Activated CD8-positive, alpha-beta memory T cell treated with anti-CD3 and anti-CD28 coated beads, Interleukin-2, amount 10 ng/mL, durations not matched to agents 7 days and 5 days (primary cell): ENCODE results near the gene COPS9. TPM values are rescaled to one million over a fixed set of nuclear protein-coding genes. Genes with fewer than 3 reads are reported as not detected.
A peak's percentile ranks its signal among the peaks of the same experiment; 100 is the strongest.

Source experiments
- ATAC-seq: fragments of 150-1000 bp; cut with Tn5 transposase; one replicate; pipeline ENCODE4 v1.10.0; 2021; ENCODE audit warnings: moderate library complexity
- CTCF ChIA-PET: fragments of 350-600 bp; sonication (Branson Sonifier 250); formaldehyde crosslinking; loops from one replicate; lab custom pipeline; 2021; ENCODE audit warnings: antibody characterized with exemption; lab: Charles Lee
- DNase-seq: peaks from one replicate; pipeline ENCODE4 v3.0.0-alpha.2; 2020
- H3K27ac Mint-ChIP-seq: one replicate; pipeline ENCODE4 v1.8.0; 2021; ENCODE audit warnings: mild to moderate bottlenecking, mixed read lengths
- H3K27me3 Mint-ChIP-seq: one replicate; pipeline ENCODE4 v1.8.0; 2021; ENCODE audit warnings: mixed read lengths
- H3K36me3 Mint-ChIP-seq: one replicate; pipeline ENCODE4 v1.8.0; 2021; ENCODE audit warnings: mild to moderate bottlenecking, mixed read lengths
- H3K4me1 Mint-ChIP-seq: one replicate; pipeline ENCODE4 v1.8.0; 2021; ENCODE audit warnings: mixed read lengths
- H3K4me3 Mint-ChIP-seq: one replicate; pipeline ENCODE4 v1.8.0; 2021; ENCODE audit warnings: mild to moderate bottlenecking, moderate library complexity, mixed read lengths
- H3K9me3 Mint-ChIP-seq: one replicate; pipeline ENCODE4 v1.8.0; 2022; ENCODE audit warnings: low read depth, mixed read lengths
- total RNA-seq, 2 experiments: library from RNA; stranded (reverse); gene quantifications; one replicate each; pipeline ENCODE4 v1.2.3, GENCODE V29; 2021

Gene COPS9
- total RNA-seq, 2 experiments from 2014 or later, result 80.4 to 112 TPM

DNA sequence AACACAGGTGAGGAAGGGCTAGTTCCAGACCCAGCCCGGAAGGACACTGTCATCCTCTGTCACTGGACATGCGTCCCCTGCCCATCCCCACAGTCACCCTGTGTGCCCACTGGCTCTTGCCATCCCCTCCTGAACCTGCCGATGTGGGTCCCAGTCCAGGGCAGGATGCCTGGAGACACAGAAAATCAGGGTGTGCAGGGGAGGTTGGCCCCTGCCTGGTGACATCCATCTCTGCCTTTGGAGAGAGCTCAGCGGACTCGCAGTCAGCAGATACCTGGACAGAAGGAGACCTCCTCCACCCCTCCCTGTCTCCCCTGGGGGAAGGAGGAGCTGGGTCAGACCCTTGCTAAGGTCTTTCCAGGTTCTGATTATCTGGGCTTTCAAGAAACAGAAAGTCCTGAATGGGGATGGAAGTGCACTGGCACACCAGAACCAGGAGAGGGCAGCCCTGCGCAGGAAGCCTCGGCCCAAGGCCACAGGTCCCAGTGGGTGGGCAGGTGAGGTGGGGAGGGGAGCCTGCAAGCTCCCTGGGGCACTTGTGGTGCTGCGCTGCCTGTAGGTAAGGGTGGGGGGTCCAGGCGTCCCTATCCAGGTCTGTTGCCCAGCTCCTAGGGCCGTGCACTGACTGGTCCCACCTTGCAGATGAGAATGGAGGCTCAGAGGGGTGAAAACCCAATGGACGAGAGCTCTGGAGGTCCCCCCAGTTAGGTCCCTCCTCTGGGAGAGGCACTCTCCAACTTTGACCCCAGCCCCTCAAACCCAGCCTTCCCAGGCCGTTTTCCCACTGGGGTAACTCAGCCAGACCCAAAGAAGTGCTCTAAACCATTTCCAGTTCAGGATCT is 14.1 kb upstream of the COPS9 start:
- peak; percentile 54 for ATAC-seq
- CTCF ChIA-PET, result interaction anchor here (0.9 to 1.4 kb wide), 3 partner anchors 9 to 216 kb away, joined by 3 to 8 read pairs (median 3); no protein-coding TSS in a partner anchor

DNA sequence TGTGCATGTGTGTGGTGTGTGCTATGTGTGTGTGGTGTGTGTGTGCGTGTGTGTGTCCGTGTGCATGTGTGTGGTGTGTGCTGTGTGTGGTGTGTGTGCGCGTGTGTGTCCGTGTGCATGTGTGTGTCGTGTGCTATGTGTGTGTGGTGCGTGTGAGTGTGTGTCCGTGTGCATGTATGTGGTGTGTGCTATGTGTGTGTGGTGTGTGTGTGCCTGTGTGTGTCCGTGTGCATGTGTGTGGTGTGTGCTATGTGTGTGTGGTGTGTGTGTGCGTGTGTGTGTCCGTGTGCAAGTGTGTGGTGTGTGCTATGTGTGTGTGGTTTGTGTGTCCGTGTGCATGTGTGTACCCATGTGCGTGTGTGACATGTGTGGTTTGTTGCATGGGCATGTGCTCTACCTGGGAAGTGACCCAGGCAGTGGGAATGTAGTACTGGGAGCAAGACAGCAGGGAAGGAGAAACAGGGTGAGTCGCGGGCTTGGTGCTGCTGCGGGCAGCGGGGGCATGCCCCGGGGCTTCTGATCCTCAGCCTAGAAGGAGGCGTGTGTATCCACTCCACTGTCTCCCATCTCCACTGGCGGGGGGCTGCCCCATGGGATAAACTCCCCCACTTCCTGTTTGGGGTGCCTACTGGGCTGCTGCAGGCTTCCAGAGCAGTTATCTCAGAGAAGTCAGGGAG is 11.9 kb upstream of the COPS9 start:
- CTCF ChIA-PET, result no interaction called here
- ATAC-seq (no peak), DNase-seq (no peak)
- Mint-ChIP-seq H3K4me1 (no peaks in the 10 kb centered on the region), H3K27me3 (peaks cover 3% of the 10 kb centered on the region), H3K4me3 (no peak overlapping the region), H3K36me3 (no peaks in the 10 kb centered on the region), H3K27ac (no peak overlapping the region), H3K9me3 (peaks cover 12% of the 10 kb centered on the region)

More for the DNA sequence above, 14.1 kb upstream of the COPS9 start:
- Mint-ChIP-seq H3K4me1 (no peaks in the 10 kb centered on the region), H3K36me3 (no peaks in the 10 kb centered on the region), H3K27me3 (peaks cover 3% of the 10 kb centered on the region), H3K9me3 (peaks cover 13% of the 10 kb centered on the region), H3K4me3 (no peak overlapping the region), H3K27ac (no peak overlapping the region)
- DNase-seq, result peak; percentile 48

DNA sequence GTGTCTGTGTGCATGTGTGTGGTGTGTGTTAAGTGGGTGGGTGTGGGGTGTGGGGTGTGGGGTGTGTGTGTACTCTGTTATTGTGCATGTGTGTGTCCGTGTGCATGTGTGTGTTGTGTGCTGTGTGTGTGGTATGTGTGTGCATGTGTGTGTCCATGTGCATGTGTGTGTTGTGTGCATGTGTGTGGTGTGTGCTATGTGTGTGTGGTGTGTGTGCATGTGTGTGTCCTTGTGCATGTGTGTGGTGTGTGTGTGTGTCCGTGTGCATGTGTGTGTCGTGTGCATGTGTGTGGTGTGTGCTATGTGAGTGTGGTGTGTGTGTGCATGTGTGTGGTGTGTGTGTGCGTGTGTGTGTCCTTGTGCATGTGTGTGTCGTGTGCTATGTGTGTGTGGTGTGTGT is 11.3 kb upstream of the COPS9 start:
- Mint-ChIP-seq H3K36me3 (no peaks in the 10 kb centered on the region), H3K27me3 (peaks cover 3% of the 10 kb centered on the region), H3K27ac (no peak overlapping the region), H3K4me3 (no peak overlapping the region), H3K4me1 (no peaks in the 10 kb centered on the region), H3K9me3 (peaks cover 11% of the 10 kb centered on the region)
- ATAC-seq (no peak), DNase-seq (no peak)
- CTCF ChIA-PET, result no interaction called here

DNA sequence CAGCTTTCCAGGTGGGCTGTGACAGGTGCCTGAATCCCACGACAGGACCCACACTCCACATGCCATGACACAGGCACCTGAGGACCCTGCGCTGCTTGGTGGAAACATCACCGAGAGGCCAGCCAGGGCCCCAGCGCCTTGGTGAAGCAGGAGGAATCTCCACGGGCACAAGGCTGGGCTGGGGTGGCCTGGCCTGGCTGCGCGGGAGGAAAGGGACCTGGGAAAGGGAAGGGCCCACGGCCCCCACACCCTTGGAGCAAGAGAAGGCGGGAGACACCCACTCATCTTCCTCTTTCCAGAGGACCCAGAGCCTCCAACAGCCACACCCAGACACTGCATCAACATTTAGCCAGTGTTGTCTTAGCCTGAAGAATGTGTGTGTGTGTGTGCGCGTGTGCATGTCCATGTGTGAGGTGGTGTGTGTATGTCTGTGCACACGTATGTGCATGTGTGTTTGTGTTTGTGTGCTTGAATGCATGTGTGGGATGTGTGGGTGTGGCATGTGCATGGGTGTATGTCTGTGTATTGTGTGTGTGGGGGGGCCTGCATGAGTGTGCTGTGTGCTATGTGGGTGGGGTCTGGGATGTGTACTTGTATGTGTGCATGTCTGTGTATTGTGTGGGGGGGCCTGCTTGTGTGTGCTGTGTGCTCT is 10.6 kb upstream of the COPS9 start:
- peaks cover 7% of the 10 kb centered on the region for H3K27me3 Mint-ChIP-seq
- no peak for ATAC-seq
- no peaks in the 10 kb centered on the region for H3K4me1 Mint-ChIP-seq
- CTCF ChIA-PET, result interaction anchor here (2.0 kb wide), 1 partner anchor 85 kb away, joined by 11 read pairs; no protein-coding TSS in a partner anchor
- no peak overlapping the region for H3K4me3 Mint-ChIP-seq
- no peaks in the 10 kb centered on the region for H3K36me3 Mint-ChIP-seq
- H3K9me3 Mint-ChIP-seq, result peaks cover 11% of the 10 kb centered on the region
- no peak overlapping the region for H3K27ac Mint-ChIP-seq
- DNase-seq, result no peak

DNA sequence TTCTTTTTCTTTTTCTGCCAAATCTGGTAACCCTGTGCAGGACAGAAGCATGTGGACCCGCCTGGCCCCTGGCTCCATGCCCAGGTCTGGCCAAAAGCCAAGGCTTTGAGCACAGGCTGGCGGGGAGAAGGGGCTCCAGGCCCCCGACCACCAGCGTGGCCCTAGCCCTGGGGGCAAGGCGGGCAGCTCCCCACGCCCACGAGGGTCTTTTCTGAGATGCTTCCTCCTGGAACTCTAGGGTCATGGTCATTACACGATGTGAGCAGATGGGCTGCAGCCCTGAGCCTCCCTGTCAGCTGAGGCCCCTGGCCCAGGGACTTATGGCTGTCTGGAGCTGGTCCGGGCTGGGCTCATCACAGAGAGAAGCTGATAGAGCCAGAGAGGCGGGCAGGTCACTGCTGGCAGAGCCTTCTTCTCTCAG is 10.0 kb upstream of the COPS9 start:
- Mint-ChIP-seq H3K27me3 (peaks cover 5% of the 10 kb centered on the region), H3K4me3 (no peak overlapping the region), H3K27ac (no peak overlapping the region), H3K9me3 (peaks cover 11% of the 10 kb centered on the region), H3K4me1 (no peaks in the 10 kb centered on the region), H3K36me3 (no peaks in the 10 kb centered on the region)
- no peak for ATAC-seq
- DNase-seq, result no peak
- CTCF ChIA-PET, result interaction anchor here (2.0 kb wide), 1 partner anchor 85 kb away, joined by 11 read pairs; no protein-coding TSS in a partner anchor

DNA sequence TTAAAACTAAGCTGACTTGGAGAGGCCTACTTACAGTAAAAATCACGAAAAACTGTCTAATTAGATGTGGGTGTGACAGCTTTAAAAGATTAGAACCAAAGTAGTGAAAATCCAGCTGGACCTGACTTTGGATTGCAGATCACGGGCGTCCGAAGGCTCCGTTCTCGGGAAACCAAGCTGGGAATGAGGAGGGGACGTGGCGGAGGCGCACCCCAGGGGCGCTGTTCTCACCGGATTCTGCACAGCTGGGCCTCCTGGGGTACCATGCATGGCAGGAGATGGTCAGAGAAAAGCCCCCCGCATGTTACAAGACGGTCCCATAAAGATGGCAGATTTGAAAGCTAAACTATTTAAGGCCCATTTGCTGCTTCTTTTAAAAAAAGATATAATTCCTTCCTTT is 9.4 kb upstream of the COPS9 start:
- Mint-ChIP-seq H3K27ac (no peak overlapping the region), H3K4me1 (no peaks in the 10 kb centered on the region), H3K36me3 (no peaks in the 10 kb centered on the region), H3K27me3 (peaks cover 5% of the 10 kb centered on the region), H3K9me3 (peaks cover 11% of the 10 kb centered on the region), H3K4me3 (no peak overlapping the region)
- DNase-seq (no peak), ATAC-seq (no peak)
- CTCF ChIA-PET, result interaction anchor here (0.7 to 2.0 kb wide), 2 partner anchors 84 to 86 kb away, joined by 3 to 11 read pairs; no protein-coding TSS in a partner anchor

DNA sequence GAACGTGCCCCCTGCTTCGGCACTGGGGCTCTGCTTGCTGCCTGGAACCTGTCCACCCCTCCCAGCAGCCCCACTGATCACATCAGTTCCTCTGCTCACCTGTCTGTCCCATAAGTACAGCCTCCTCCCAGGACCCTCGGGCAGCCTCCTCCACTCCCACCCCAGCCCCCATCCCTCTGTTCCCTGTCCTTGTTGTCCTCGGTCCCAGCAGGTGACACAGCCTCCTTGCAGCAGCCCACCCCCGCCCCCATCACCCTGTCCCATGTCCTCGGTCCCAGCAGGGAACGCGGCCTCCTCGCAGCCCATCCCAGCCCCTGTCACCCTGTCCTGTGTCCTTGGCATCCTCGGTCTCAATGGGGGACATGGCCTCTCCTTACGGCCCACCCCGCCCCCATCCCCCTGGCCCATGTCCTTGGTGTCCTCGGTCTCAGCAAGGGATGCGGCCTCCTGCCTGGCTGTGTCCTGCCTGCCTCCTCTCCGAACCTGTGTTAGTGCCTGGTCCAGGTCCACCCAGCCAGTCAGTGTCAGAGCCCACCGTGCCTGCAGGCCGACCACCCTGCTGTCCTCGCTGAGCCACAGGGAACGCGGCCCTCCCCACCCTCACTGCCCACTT is 8.7 kb upstream of the COPS9 start:
- Mint-ChIP-seq H3K9me3 (peaks cover 11% of the 10 kb centered on the region), H3K27ac (no peak overlapping the region), H3K4me3 (no peak overlapping the region), H3K36me3 (no peaks in the 10 kb centered on the region), H3K4me1 (no peaks in the 10 kb centered on the region), H3K27me3 (peaks cover 5% of the 10 kb centered on the region)
- no peak for DNase-seq
- no peak for ATAC-seq
- CTCF ChIA-PET, result interaction anchor here (0.7 to 7.0 kb wide), 8 partner anchors 8 to 292 kb away, joined by 3 to 90 read pairs (median 5); partner anchors contain the start of gene COPS9

DNA sequence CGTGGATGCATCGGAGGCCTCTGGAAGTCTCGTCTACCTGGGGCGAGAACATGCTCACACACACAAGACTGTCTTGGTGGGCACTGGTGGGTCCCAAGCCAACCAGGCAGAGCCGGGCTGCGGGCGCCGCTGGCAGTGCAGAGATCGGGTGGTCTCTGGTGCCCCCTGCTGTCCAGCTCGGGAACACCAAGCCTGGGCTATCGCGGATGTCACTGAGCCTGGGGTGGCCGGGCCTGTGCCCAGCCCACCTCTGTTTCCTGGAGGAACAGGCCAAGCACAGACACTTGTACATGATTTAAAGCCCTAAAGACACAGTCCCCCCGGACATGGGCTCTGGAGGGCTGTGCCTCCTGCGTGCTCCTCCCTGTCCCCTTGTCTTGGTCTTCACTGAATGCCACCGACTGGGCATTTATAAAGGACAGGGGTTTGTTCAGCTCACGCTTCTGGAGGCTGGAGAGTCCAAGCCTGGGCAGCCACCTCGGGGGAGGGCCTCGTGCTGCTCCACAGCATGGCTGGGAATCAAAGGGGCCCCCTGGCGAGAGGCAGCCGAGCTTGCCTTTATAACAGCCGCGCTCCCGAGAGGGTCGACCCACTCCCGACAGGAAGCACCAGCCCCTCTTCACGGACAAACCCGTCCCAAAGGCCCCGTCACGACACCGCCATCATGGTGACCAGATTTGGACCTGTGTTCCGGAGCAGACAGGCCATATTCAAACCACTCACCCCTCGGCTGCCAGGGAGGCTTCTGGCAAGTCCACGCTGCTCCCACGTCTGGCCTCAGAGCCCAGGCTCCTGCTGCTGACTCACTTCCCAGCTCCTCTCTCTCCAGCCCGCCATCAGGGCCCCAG is 7.9 kb upstream of the COPS9 start:
- ATAC-seq, result peak; percentile 87
- no peak overlapping the region for H3K4me3 Mint-ChIP-seq
- H3K4me1 Mint-ChIP-seq, result no peaks in the 10 kb centered on the region
- peaks cover 5% of the 10 kb centered on the region for H3K27me3 Mint-ChIP-seq
- H3K36me3 Mint-ChIP-seq, result no peaks in the 10 kb centered on the region
- H3K9me3 Mint-ChIP-seq, result peaks cover 11% of the 10 kb centered on the region
- H3K27ac Mint-ChIP-seq, result no peak overlapping the region
- DNase-seq, result peak; percentile 80
- CTCF ChIA-PET, result interaction anchor here (0.8 to 7.0 kb wide), 14 partner anchors 8 to 742 kb away, joined by 3 to 90 read pairs (median 4); partner anchors contain the start of gene COPS9

DNA sequence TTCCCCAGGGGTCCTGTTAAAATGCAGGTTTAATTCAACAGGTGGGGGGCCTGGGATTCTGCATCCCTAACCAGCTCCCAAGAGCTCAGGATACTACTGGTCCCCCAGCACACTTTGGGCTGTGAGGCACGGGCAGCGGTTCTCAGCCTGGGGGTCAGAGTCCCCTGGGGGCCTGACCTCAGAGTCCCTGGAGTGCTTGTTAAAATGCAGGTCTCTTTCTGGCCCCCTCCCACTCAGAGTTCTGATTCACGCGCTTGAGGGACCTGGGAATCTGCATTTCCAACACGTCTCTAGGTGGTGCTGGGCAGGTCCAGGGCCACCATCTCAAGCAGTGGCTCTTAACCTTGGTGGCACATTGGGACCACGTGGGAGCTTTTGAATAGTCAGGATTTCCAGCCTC is 7.2 kb upstream of the COPS9 start:
- Mint-ChIP-seq H3K4me3 (no peak overlapping the region), H3K36me3 (no peaks in the 10 kb centered on the region), H3K4me1 (no peaks in the 10 kb centered on the region), H3K27ac (no peak overlapping the region), H3K9me3 (peaks cover 11% of the 10 kb centered on the region), H3K27me3 (peaks cover 5% of the 10 kb centered on the region)
- DNase-seq, result no peak
- CTCF ChIA-PET, result interaction anchor here (0.9 to 7.0 kb wide), 13 partner anchors 10 to 741 kb away, joined by 3 to 90 read pairs (median 5); partner anchors contain the start of gene NDUFA10
- ATAC-seq, result peak; percentile 10

DNA sequence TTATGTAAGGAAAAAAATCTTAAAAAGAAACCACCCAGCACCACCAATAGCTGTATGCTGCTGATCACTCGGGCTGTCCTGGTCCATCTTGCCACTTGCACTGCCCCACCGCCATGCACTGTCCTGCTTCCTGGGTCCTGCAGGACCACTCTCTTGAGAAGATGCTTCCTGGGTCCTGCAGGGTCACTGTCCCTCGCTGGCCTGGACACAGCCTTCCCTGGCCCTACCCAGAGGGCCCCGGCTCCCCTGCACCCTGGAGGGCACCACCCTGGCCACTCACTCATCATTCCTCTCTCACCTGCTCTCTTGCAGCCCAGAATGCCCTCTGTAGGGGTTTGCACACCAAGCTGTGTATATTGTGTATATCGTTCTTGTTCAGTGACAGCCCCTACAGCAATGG is 6.8 kb upstream of the COPS9 start:
- Mint-ChIP-seq H3K4me1 (no peaks in the 10 kb centered on the region), H3K27ac (no peak overlapping the region), H3K9me3 (peaks cover 8% of the 10 kb centered on the region), H3K4me3 (no peak overlapping the region), H3K36me3 (no peaks in the 10 kb centered on the region), H3K27me3 (peaks cover 5% of the 10 kb centered on the region)
- ATAC-seq (no peak), DNase-seq (no peak)
- CTCF ChIA-PET, result interaction anchor here (0.9 to 7.0 kb wide), 9 partner anchors 10 to 740 kb away, joined by 3 to 90 read pairs (median 6); partner anchors contain the start of gene NDUFA10

DNA sequence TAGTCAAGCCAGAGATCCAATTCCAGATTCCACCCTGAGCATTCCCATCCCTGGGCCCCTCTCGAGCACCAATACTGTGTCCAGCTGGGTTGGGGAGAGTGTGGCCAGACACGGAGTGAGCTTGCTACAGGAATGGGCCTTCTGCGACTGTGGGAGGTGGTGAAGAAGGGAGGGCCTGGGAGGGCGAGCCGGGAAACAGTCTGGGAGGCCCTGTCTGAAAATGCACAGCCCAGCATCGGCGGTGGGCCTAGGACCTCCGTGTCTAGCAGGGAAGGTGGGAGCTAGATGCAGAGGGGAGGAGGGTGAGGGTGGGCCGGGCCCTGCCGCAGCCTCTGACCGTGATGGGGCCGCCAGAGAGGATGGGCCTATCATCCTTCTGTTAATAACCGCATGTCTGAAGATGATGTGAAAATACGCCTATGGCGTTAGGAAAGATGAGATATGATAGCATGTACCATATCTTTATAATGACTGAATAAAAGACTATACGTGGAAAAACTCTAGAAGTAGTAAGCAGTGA is 6.2 kb upstream of the COPS9 start:
- DNase-seq (no peak), ATAC-seq (no peak)
- H3K36me3 Mint-ChIP-seq, result no peaks in the 10 kb centered on the region
- peaks cover 3% of the 10 kb centered on the region for H3K9me3 Mint-ChIP-seq
- CTCF ChIA-PET, result interaction anchor here (1.4 to 7.0 kb wide), 5 partner anchors 10 to 151 kb away, joined by 3 to 90 read pairs (median 11); no protein-coding TSS in a partner anchor
- H3K4me3 Mint-ChIP-seq, result no peak overlapping the region
- H3K27me3 Mint-ChIP-seq, result peaks cover 5% of the 10 kb centered on the region
- no peak overlapping the region for H3K27ac Mint-ChIP-seq
- H3K4me1 Mint-ChIP-seq, result no peaks in the 10 kb centered on the region

DNA sequence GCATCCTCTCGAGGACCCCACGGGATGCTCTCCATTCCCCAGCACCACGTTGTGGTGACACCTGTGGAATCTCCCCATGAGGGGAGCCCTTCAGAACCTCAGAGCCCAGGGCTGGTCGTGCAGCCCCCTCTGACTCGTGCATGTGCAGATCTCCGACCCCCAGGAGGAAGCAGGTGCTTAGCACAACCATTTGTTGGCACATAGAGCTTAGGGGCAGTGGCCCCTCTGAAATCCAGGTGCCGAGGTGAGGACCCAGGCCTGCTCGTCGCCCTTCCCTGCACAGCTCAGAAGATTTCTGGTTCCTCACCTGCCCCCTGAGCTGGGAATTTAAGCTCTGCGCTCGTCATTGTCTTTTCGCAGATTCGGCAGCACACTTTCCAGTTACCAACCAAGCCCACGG is 5.6 kb upstream of the COPS9 start:
- Mint-ChIP-seq H3K36me3 (no peaks in the 10 kb centered on the region), H3K27ac (no peak overlapping the region), H3K4me1 (peaks cover 4% of the 10 kb centered on the region), H3K4me3 (no peak overlapping the region), H3K27me3 (peaks cover 5% of the 10 kb centered on the region), H3K9me3 (no peaks in the 10 kb centered on the region)
- ATAC-seq (no peak), DNase-seq (no peak)
- CTCF ChIA-PET, result interaction anchor here (1.1 to 7.0 kb wide), 3 partner anchors 9 to 120 kb away, joined by 3 to 90 read pairs (median 3); no protein-coding TSS in a partner anchor
